ENCODE data around the gene KLHL13.

Gene KLHL13

GRCh38 chrX:118109065-118109464, 7.5 kb downstream of the KLHL13 start:
- H4K20me1 ChIP-seq (ENCODE audit: insufficient read depth, low read length, poor library complexity, severe bottlenecking), result no peaks in the 10 kb centered on the region
- H3K27me3 ChIP-seq (ENCODE audit: insufficient read depth, low read length, poor library complexity, severe bottlenecking), result no peaks in the 10 kb centered on the region
- no peaks in the 10 kb centered on the region for H3K79me2 ChIP-seq (ENCODE audit: insufficient read depth, low read length)
- no peak overlapping the region for H2AFZ ChIP-seq (ENCODE audit: low read length)
- H3K4me1 ChIP-seq (ENCODE audit: insufficient read depth, low read length, poor library complexity, severe bottlenecking), result no peaks in the 10 kb centered on the region
- no peak for TF ChIP-seq CTCF (conservative IDR thresholded peaks at IDR 0.05; ENCODE audit: low read length)
- TF ChIP-seq EZH2phosphoT487 (IDR thresholded peaks at IDR 0.05; ENCODE audit: borderline replicate concordance), result no peak
- no peaks in the 10 kb centered on the region for H3F3A ChIP-seq (ENCODE audit: low read depth)
- no peaks in the 10 kb centered on the region for H3K36me3 ChIP-seq (ENCODE audit: insufficient read depth, low read length)
- no peak overlapping the region for H3K4me3 ChIP-seq (ENCODE audit: low read length, poor library complexity, severe bottlenecking)
- H3K9me2 ChIP-seq (replicated peaks; ENCODE audit: low read depth, low read length), result no peaks in the 10 kb centered on the region
- H3K4me2 ChIP-seq (ENCODE audit: low read depth, low read length, poor library complexity, severe bottlenecking), result no peak overlapping the region
- H3K9me3 ChIP-seq (ENCODE audit: insufficient read depth, low read depth, low read length), result no peaks in the 10 kb centered on the region
- H3K9ac ChIP-seq (ENCODE audit: low read depth, low read length, poor library complexity, severe bottlenecking), result no peak overlapping the region

GRCh38 chrX:118108304-118108703, 8.3 kb downstream of the KLHL13 start:
- Histone ChIP-seq H4K20me1 (ENCODE audit: insufficient read depth, low read length, poor library complexity, severe bottlenecking) (no peaks in the 10 kb centered on the region), H3K4me1 (ENCODE audit: insufficient read depth, low read length, poor library complexity, severe bottlenecking) (no peaks in the 10 kb centered on the region), H3K36me3 (ENCODE audit: insufficient read depth, low read length) (no peaks in the 10 kb centered on the region), H3K27me3 (ENCODE audit: insufficient read depth, low read length, poor library complexity, severe bottlenecking) (no peaks in the 10 kb centered on the region), H3K4me3 (ENCODE audit: low read length, poor library complexity, severe bottlenecking) (no peak overlapping the region), H3K9me2 (replicated peaks; ENCODE audit: low read depth, low read length) (no peaks in the 10 kb centered on the region), H2AFZ (ENCODE audit: low read length) (no peak overlapping the region), H3K9ac (ENCODE audit: low read depth, low read length, poor library complexity, severe bottlenecking) (no peak overlapping the region), H3K79me2 (ENCODE audit: insufficient read depth, low read length) (no peaks in the 10 kb centered on the region), H3K4me2 (ENCODE audit: low read depth, low read length, poor library complexity, severe bottlenecking) (no peak overlapping the region), H3F3A (ENCODE audit: low read depth) (no peaks in the 10 kb centered on the region), H3K9me3 (ENCODE audit: insufficient read depth, low read depth, low read length) (no peaks in the 10 kb centered on the region)
- TF ChIP-seq EZH2phosphoT487 (IDR thresholded peaks at IDR 0.05; ENCODE audit: borderline replicate concordance) (no peak), CTCF (conservative IDR thresholded peaks at IDR 0.05; ENCODE audit: low read length) (no peak)

GRCh38 chrX:118100091-118100490, 16.5 kb downstream of the KLHL13 start:
- Histone ChIP-seq H3F3A (ENCODE audit: low read depth) (no peaks in the 10 kb centered on the region), H3K4me1 (ENCODE audit: insufficient read depth, low read length, poor library complexity, severe bottlenecking) (no peaks in the 10 kb centered on the region), H3K27me3 (ENCODE audit: insufficient read depth, low read length, poor library complexity, severe bottlenecking) (no peaks in the 10 kb centered on the region), H3K4me2 (ENCODE audit: low read depth, low read length, poor library complexity, severe bottlenecking) (no peak overlapping the region), H3K79me2 (ENCODE audit: insufficient read depth, low read length) (no peaks in the 10 kb centered on the region), H3K4me3 (ENCODE audit: low read length, poor library complexity, severe bottlenecking) (no peak overlapping the region), H3K9ac (ENCODE audit: low read depth, low read length, poor library complexity, severe bottlenecking) (no peak overlapping the region), H4K20me1 (ENCODE audit: insufficient read depth, low read length, poor library complexity, severe bottlenecking) (no peaks in the 10 kb centered on the region), H2AFZ (ENCODE audit: low read length) (no peak overlapping the region), H3K9me3 (ENCODE audit: insufficient read depth, low read depth, low read length) (no peaks in the 10 kb centered on the region), H3K36me3 (ENCODE audit: insufficient read depth, low read length) (no peaks in the 10 kb centered on the region), H3K9me2 (replicated peaks; ENCODE audit: low read depth, low read length) (no peaks in the 10 kb centered on the region)
- TF ChIP-seq EZH2phosphoT487 (IDR thresholded peaks at IDR 0.05; ENCODE audit: borderline replicate concordance), result no peak
- TF ChIP-seq CTCF (conservative IDR thresholded peaks at IDR 0.05; ENCODE audit: low read length), result no peak

All from Loucy (cell line).